Upper lobe of left lung (tissue), 6 donors: ENCODE data around the gene CCNY. TPM values are rescaled to one million over a fixed set of nuclear protein-coding genes. Genes with fewer than 3 reads are reported as not detected.

ENCODE experiments used
- ATAC-seq, 2 donors: fragments of 200-7000 bp; cut with Tn5 transposase; one replicate each; pipeline ENCODE4 v1.9.1; 2022; ENCODE audit warnings: mild to moderate bottlenecking in 2 of 2, moderate library complexity in 2 of 2; ENCODE audit not compliant: low FRiP score in 2 of 2
- DNase-seq, 2 donors: peaks; one replicate each; pipeline ENCODE4 v3.0.0-alpha.2; 2019 to 2020
- H3K27ac ChIP-seq, 4 donors: fragments of 200-600 bp; sonication (generic); one replicate each; pipeline ENCODE4 v1.5.1; 2016 to 2019
- H3K27me3 ChIP-seq, 4 donors: fragments of 200-600 bp; sonication (generic); one replicate each; pipeline ENCODE4 v1.5.1; 2017 to 2019
- H3K36me3 ChIP-seq, 4 donors: fragments of 200-600 bp; sonication (generic); one replicate each; pipeline ENCODE4 v1.5.1; 2016 to 2019
- H3K4me1 ChIP-seq, 4 donors: fragments of 200-600 bp; sonication (generic); one replicate each; pipeline ENCODE4 v1.5.1; 2018 to 2019
- H3K4me3 ChIP-seq, 4 donors: fragments of 200-600 bp; sonication (generic); one replicate each; pipeline ENCODE4 v1.5.1; 2017 to 2019; ENCODE audit warnings: mild to moderate bottlenecking in 2 of 4, moderate library complexity in 1 of 4
- H3K9me3 ChIP-seq, 4 donors: fragments of 200-600 bp; sonication (generic); one replicate each; pipeline ENCODE4 v1.5.1; 2018 to 2019
- CTCF ChIP-seq, 6 experiments: fragments of 450-650 bp in 4 of 6; fragments of 200-600 bp in 2 of 6; sonication (generic) in 2 of 6; IDR thresholded peaks; one replicate each; pipeline ENCODE4 v1.5.1; 2016 to 2019; ENCODE audit warnings: antibody characterized with exemption in 6 of 6
- EP300 ChIP-seq, 4 donors: sonication (generic); formaldehyde crosslinking; IDR thresholded peaks; one replicate each; pipeline ENCODE4 v1.5.1; 2017; ENCODE audit warnings: antibody characterized with exemption in 4 of 4, control low read depth in 2 of 4
- POLR2A ChIP-seq, 4 donors: fragments of 450-650 bp; IDR thresholded peaks; one replicate each; pipeline ENCODE4 v1.5.1; 2016 to 2017; ENCODE audit warnings: antibody characterized with exemption in 4 of 4, mild to moderate bottlenecking in 2 of 4
- POLR2AphosphoS5 ChIP-seq, 2 donors: sonication (generic); formaldehyde crosslinking; IDR thresholded peaks; one replicate each; pipeline ENCODE4 v1.5.1; 2017; ENCODE audit warnings: antibody characterized with exemption in 2 of 2
- WGBS, 2 donors: methylation state at CpG; one replicate each; pipeline ENCODE4 v1.1.5; 2017 to 2018; 5-methylcytosine and 5-hydroxymethylcytosine counted together
- total RNA-seq, 6 donors: library from RNA; depleted of rRNA in 4 of 6; stranded (reverse); fragments of >200 nt in 4 of 6; gene quantifications; one replicate each; pipeline versions ENCODE4 v1.1.0 to v1.2.1, GENCODE V29; 2016 to 2021
- donor health status: DM: no; HTN: no; CAD: no; lungs with moderate emphysema.
- donor health status: DM: no; HTN: yes; CAD: no; lungs with severe emphysema.

The CCNY gene
- total RNA-seq, 6 donors from 2014 or later = 22.0 to 80.8 (median 52.5) TPM

- DNase-seq = no peak
- WGBS, 2 donors = 47 to 66% methylated on average over 2 of the region's 2 CpGs
Observed at GRCh38 chr10:35460852-35461460, 124.6 kb downstream of the CCNY start.

GRCh38 chr10:35462491-35462934 is 126.2 kb downstream of the CCNY start:
- 50 to 68% methylated on average over 3 to 5 of the region's 5 CpGs for WGBS, 2 donors
- H3K9me3 ChIP-seq = no peaks in the 10 kb centered on the region
- TF ChIP-seq POLR2AphosphoS5 (IDR thresholded peaks at IDR 0.05) (peak in 1 of 2 donors; percentile 15), CTCF (IDR thresholded peaks at IDR 0.05) (no peak)
- H3K27ac ChIP-seq = peak overlapping the region in 3 of 4 donors; percentile 14 to 29 (median 21)
- ATAC-seq = peak in 1 of 2 donors; percentile 45
- no peaks in the 10 kb centered on the region for H3K27me3 ChIP-seq
- peaks cover 50 to 85% (median 58%) of the 10 kb centered on the region in 4 donors for H3K4me1 ChIP-seq
- no peak overlapping the region for H3K4me3 ChIP-seq
- no peak for DNase-seq
- H3K36me3 ChIP-seq = no peaks in the 10 kb centered on the region

More at GRCh38 chr10:35460852-35461460, 124.6 kb downstream of the CCNY start:
- peaks cover 45 to 78% (median 58%) of the 10 kb centered on the region in 4 donors for H3K4me1 ChIP-seq
- H3K9me3 ChIP-seq = no peaks in the 10 kb centered on the region
- ATAC-seq = no peak
- H3K4me3 ChIP-seq = no peak overlapping the region
- H3K36me3 ChIP-seq = no peaks in the 10 kb centered on the region
- TF ChIP-seq POLR2A (IDR thresholded peaks at IDR 0.05) (no peak), EP300 (IDR thresholded peaks at IDR 0.05) (peak in 1 of 4 donors; percentile 39), CTCF (IDR thresholded peaks at IDR 0.05) (no peak), POLR2AphosphoS5 (IDR thresholded peaks at IDR 0.05) (peak in 1 of 2 donors; percentile 10)
- H3K27me3 ChIP-seq = no peaks in the 10 kb centered on the region
- H3K27ac ChIP-seq = peak overlapping the region in 1 of 4 donors; percentile 12

- no peaks in the 10 kb centered on the region for H3K27me3 ChIP-seq
- ATAC-seq = no peak
- H3K9me3 ChIP-seq = no peaks in the 10 kb centered on the region
- peaks cover 50 to 84% (median 56%) of the 10 kb centered on the region in 4 donors for H3K4me1 ChIP-seq
- no peak for DNase-seq
- WGBS, 2 donors = 50 to 56% methylated on average over 3 of the region's 3 CpGs
- H3K36me3 ChIP-seq = no peaks in the 10 kb centered on the region
- H3K27ac ChIP-seq = peak overlapping the region in 3 of 4 donors; percentile 21 to 41 (median 38)
- TF ChIP-seq CTCF (IDR thresholded peaks at IDR 0.05) (no peak), EP300 (IDR thresholded peaks at IDR 0.05) (no peak), POLR2AphosphoS5 (IDR thresholded peaks at IDR 0.05) (no peak), POLR2A (IDR thresholded peaks at IDR 0.05) (no peak)
- no peak overlapping the region for H3K4me3 ChIP-seq
Observed at GRCh38 chr10:35463105-35463867, 127.0 kb downstream of the CCNY start.

GRCh38 chr10:35463878-35464277 is 127.6 kb downstream of the CCNY start:
- WGBS, 2 donors = 63 to 84% methylated on average over 3 of the region's 3 CpGs

GRCh38 chr10:35464825-35465456 is 128.6 kb downstream of the CCNY start:
- DNase-seq (peak in 1 of 2 donors; percentile 47), ATAC-seq (peak in 1 of 2 donors; percentile 20)
- Histone ChIP-seq H3K4me1 (peaks cover 43 to 71% (median 52%) of the 10 kb centered on the region in 4 donors), H3K36me3 (no peaks in the 10 kb centered on the region), H3K27ac (no peak overlapping the region), H3K9me3 (no peaks in the 10 kb centered on the region), H3K27me3 (no peaks in the 10 kb centered on the region), H3K4me3 (no peak overlapping the region)
- WGBS, 2 donors = 79 to 82% methylated on average over 11 of the region's 11 CpGs
- TF ChIP-seq POLR2AphosphoS5 (IDR thresholded peaks at IDR 0.05) (no peak), EP300 (IDR thresholded peaks at IDR 0.05) (no peak), CTCF (IDR thresholded peaks at IDR 0.05) (no peak), POLR2A (IDR thresholded peaks at IDR 0.05) (no peak)

More at GRCh38 chr10:35463878-35464277, 127.6 kb downstream of the CCNY start:
- TF ChIP-seq POLR2A (IDR thresholded peaks at IDR 0.05) = no peak
- no peaks in the 10 kb centered on the region for H3K27me3 ChIP-seq
- H3K9me3 ChIP-seq = no peaks in the 10 kb centered on the region
- ATAC-seq (no peak), DNase-seq (no peak)
- peak overlapping the region in 2 of 4 donors; percentile 38 to 41 for H3K27ac ChIP-seq
- H3K4me3 ChIP-seq = no peak overlapping the region
- H3K36me3 ChIP-seq = no peaks in the 10 kb centered on the region
- H3K4me1 ChIP-seq = peaks cover 50 to 79% (median 55%) of the 10 kb centered on the region in 4 donors
